Natural killer cell (primary cell): Measurements from ENCODE around the gene RNPEP. TPM values are rescaled to one million over a fixed set of nuclear protein-coding genes. Genes with fewer than 3 reads are reported as not detected.

Source experiments
- ATAC-seq, 3 donors: fragments of 150-1000 bp in 2 of 3; fragments of 200-7000 bp in 1 of 3; cut with Tn5 transposase; 1 replicate in 1 of 3; 2 replicates in 2 of 3; pipeline ENCODE4 v1.10.0; 2021; ENCODE audit warnings: mild to moderate bottlenecking in 2 of 3, moderate library complexity in 2 of 3
- DNase-seq, 2 donors: peaks; one replicate each; pipeline versions ENCODE4 v3.0.0 to v3.0.0-alpha.2; 2013 to 2021; ENCODE audit warnings: mixed read lengths in 1 of 2
- H3K27ac ChIP-seq: one replicate; pipeline ENCODE4 v1.5.1; 2013; ENCODE audit warnings: mild to moderate bottlenecking, low read length
- H3K27me3 ChIP-seq: one replicate; pipeline ENCODE4 v1.6.1; 2013; ENCODE audit warnings: low read length; ENCODE audit not compliant: control insufficient read depth, insufficient read depth
- H3K36me3 ChIP-seq: one replicate; pipeline ENCODE4 v1.6.1; 2013; ENCODE audit warnings: low read length; ENCODE audit not compliant: control insufficient read depth, insufficient read depth
- H3K4me1 ChIP-seq: one replicate; pipeline ENCODE4 v1.6.1; 2013; ENCODE audit warnings: low read length; ENCODE audit not compliant: control insufficient read depth, insufficient read depth
- H3K4me3 ChIP-seq: one replicate; pipeline ENCODE4 v1.5.1; 2013; ENCODE audit warnings: low read length
- H3K9me3 ChIP-seq: one replicate; pipeline ENCODE4 v1.6.1; 2013; ENCODE audit warnings: low read length; ENCODE audit not compliant: control insufficient read depth, insufficient read depth
- H3K27ac Mint-ChIP-seq, 2 donors: one replicate each; pipeline ENCODE4 v1.8.0; 2022; ENCODE audit warnings: mild to moderate bottlenecking in 2 of 2, mixed read lengths in 2 of 2, moderate library complexity in 1 of 2
- H3K27me3 Mint-ChIP-seq, 2 donors: one replicate each; pipeline ENCODE4 v1.8.0; 2022; ENCODE audit warnings: low read depth in 2 of 2, mixed read lengths in 2 of 2
- H3K36me3 Mint-ChIP-seq: one replicate; pipeline ENCODE4 v1.8.0; 2022; ENCODE audit warnings: mixed read lengths
- H3K4me1 Mint-ChIP-seq, 2 donors: one replicate each; pipeline ENCODE4 v1.8.0; 2022; ENCODE audit warnings: mixed read lengths in 2 of 2
- H3K4me3 Mint-ChIP-seq: one replicate; pipeline ENCODE4 v1.8.0; 2022; ENCODE audit warnings: mild to moderate bottlenecking, moderate library complexity, mixed read lengths
- H3K9me3 Mint-ChIP-seq, 2 donors: one replicate each; pipeline ENCODE4 v1.8.0; 2022; ENCODE audit warnings: mixed read lengths in 2 of 2
- CTCF ChIP-seq: fragments of 200-600 bp; IDR thresholded peaks from one replicate; pipeline ENCODE4 v1.8.0; 2022; ENCODE audit warnings: antibody characterized with exemption
- WGBS: methylation state at CpG from one replicate; pipeline ENCODE4 v1.1.7; 2013; ENCODE audit warnings: missing lambda C conversion rate; ENCODE audit not compliant: insufficient coverage; 5-methylcytosine and 5-hydroxymethylcytosine counted together
- intact Hi-C: fragments of 100-400 bp; cut with micrococcal nuclease; formaldehyde crosslinking; loops from one replicate; pipeline ENCODE4 v1.14.2; 2022
- total RNA-seq, 4 donors: library from RNA; stranded (reverse); fragments of 120-200 nt in 1 of 4; gene quantifications; one replicate each; pipeline versions ENCODE4 v1.2.3 to v1.2.4, GENCODE V29; 2013 to 2022

Gene RNPEP
- total RNA-seq, 3 donors from 2014 or later (not counting 1 experiment from before 2014, with no cell fraction given): 46.1 to 50.2 (median 47.9) TPM

- H3K4me1 Mint-ChIP-seq: peaks cover 9 to 13% of the 10 kb centered on the region in 2 donors
- no peaks in the 10 kb centered on the region for H3K9me3 Mint-ChIP-seq
- no peaks in the 10 kb centered on the region for H3K9me3 ChIP-seq
- H3K27me3 ChIP-seq: no peaks in the 10 kb centered on the region
- no peak for DNase-seq
- H3K27ac Mint-ChIP-seq: no peak overlapping the region
- H3K36me3 Mint-ChIP-seq: peaks cover 10% of the 10 kb centered on the region
- 95% methylated on average over 7 of the region's 7 CpGs for WGBS
- H3K4me3 Mint-ChIP-seq: no peak overlapping the region
- no peak for ATAC-seq
- peaks cover 35% of the 10 kb centered on the region for H3K36me3 ChIP-seq
- no peak overlapping the region for H3K4me3 ChIP-seq
- H3K27me3 Mint-ChIP-seq: no peaks in the 10 kb centered on the region
- H3K4me1 ChIP-seq: peaks cover 1% of the 10 kb centered on the region
- intact Hi-C loops: no loop called here
- no peak overlapping the region for H3K27ac ChIP-seq
- no peak for TF ChIP-seq CTCF
Measured at GRCh38 chr1:201988601-201989000, 6.2 kb downstream of the RNPEP start.

- no peak for TF ChIP-seq CTCF
- Histone ChIP-seq H3K4me1 (no peaks in the 10 kb centered on the region), H3K27ac (no peak overlapping the region), H3K27me3 (no peaks in the 10 kb centered on the region), H3K4me3 (no peak overlapping the region), H3K36me3 (peaks cover 40% of the 10 kb centered on the region), H3K9me3 (no peaks in the 10 kb centered on the region)
- Mint-ChIP-seq H3K4me3 (no peak overlapping the region), H3K36me3 (peaks cover 18% of the 10 kb centered on the region), H3K27ac (no peak overlapping the region), H3K4me1 (peaks cover under 1 to 4% of the 10 kb centered on the region in 2 donors), H3K9me3 (no peaks in the 10 kb centered on the region), H3K27me3 (no peaks in the 10 kb centered on the region)
- ATAC-seq (no peak), DNase-seq (no peak)
- intact Hi-C loops: no loop called here
- WGBS: 97% methylated on average over 9 of the region's 10 CpGs
Measured at GRCh38 chr1:201989354-201990128, 7.1 kb downstream of the RNPEP start.

GRCh38 chr1:201990427-201990826, 8.0 kb downstream of the RNPEP start:
- H3K27me3 ChIP-seq: no peaks in the 10 kb centered on the region
- intact Hi-C loops: no loop called here
- Mint-ChIP-seq H3K27ac (no peak overlapping the region), H3K4me1 (no peaks in the 10 kb centered on the region), H3K27me3 (no peaks in the 10 kb centered on the region), H3K36me3 (peaks cover 18% of the 10 kb centered on the region), H3K4me3 (no peak overlapping the region), H3K9me3 (no peaks in the 10 kb centered on the region)
- H3K9me3 ChIP-seq: no peaks in the 10 kb centered on the region
- H3K27ac ChIP-seq: no peak overlapping the region
- peaks cover 45% of the 10 kb centered on the region for H3K36me3 ChIP-seq
- TF ChIP-seq CTCF: no peak
- H3K4me1 ChIP-seq: no peaks in the 10 kb centered on the region
- ATAC-seq (no peak), DNase-seq (no peak)
- H3K4me3 ChIP-seq: no peak overlapping the region
- WGBS: 95% methylated on average over 6 of the region's 6 CpGs
